Activated CD8-positive, alpha-beta memory T cell treated with anti-CD3 and anti-CD28 coated beads for 36 hours (primary cell): Measurements from ENCODE around the gene TMEM229B. TPM values are rescaled to one million over a fixed set of nuclear protein-coding genes. Genes with fewer than 3 reads are reported as not detected.

Experiments used
- CTCF ChIA-PET: fragments of 350-600 bp; sonication (Branson Sonifier 250); formaldehyde crosslinking; loops from one replicate; lab custom pipeline; 2021; ENCODE audit warnings: antibody characterized with exemption; lab: Charles Lee
- POLR2A ChIA-PET: fragments of 350-600 bp; sonication (Branson Sonifier 250); formaldehyde crosslinking; loops from one replicate; lab custom pipeline; 2021; ENCODE audit warnings: antibody characterized with exemption; lab: Charles Lee
- total RNA-seq, 2 experiments: library from RNA; stranded (reverse); gene quantifications; one replicate each; pipeline ENCODE4 v1.2.3, GENCODE V29; 2021

TMEM229B gene
- total RNA-seq, 2 experiments from 2014 or later, result 1.5 TPM

DNA sequence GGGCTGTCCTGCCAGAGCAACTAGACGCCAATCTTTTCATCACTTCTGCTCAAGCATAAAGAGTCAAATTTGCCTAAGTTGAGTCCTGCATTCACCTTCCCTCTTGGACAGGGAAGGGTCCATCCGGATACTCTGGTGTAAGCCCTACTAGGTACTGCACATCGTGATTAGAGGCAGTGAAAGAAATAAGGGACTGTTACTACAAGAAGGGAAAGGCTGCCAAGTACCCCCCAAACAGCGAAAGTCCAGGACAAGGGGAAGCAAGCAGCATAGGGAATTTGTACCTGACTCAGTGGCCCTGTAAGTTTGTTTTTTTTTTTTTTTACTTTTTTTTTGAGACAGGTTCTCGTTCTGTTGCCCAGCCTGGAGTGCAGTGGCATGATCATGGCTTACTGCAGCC is 30.9 kb upstream of the TMEM229B start:
- ChIA-PET POLR2A (no interaction called here), CTCF (interaction anchor here (0.7 to 2.1 kb wide), 2 partner anchors 48 to 92 kb away, joined by 3 to 5 read pairs; no protein-coding TSS in a partner anchor)

DNA sequence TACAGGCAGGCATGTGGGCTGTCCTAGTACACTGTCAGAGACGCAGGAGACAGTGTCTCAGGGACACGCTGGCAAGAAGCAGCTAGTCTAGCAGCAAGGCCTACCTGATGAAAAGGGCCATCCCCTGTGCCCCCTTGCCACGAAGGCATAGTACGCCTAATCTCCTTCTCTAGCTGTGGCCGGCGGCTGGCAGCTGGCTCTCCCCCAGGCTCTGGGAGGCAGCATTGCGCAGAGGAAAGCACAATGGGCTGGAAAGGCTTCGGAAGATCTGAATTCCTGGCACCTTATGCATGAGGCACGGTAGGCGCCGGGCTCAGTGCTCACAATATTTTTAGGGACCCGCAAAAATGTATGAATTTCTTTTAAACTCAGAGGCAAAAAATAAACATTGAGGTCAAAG is 28.6 kb upstream of the TMEM229B start:
- ChIA-PET POLR2A (no interaction called here), CTCF (interaction anchor here (0.9 kb wide), 1 partner anchor 10 kb away, joined by 6 read pairs; no protein-coding TSS in a partner anchor)

DNA sequence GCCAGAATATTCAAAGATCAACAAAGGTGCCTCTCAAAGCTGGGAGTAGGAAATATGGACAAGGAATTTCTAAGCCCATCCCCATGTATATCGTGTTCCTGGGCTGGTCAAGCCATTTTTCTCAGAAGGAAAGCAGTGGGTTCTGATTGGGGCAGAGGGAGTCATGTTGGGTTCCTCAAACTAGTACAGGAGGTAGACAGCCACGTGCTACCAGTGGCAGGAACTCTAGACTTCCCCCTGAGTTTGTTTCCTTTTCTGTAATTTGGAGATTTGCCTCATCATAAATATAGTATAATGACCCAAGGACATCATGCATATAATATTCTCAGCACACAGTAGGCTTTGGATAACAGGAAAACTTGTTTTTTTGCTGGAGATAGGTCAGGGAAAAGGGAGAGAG is 28.2 kb upstream of the TMEM229B start:
- POLR2A ChIA-PET, result no interaction called here

DNA sequence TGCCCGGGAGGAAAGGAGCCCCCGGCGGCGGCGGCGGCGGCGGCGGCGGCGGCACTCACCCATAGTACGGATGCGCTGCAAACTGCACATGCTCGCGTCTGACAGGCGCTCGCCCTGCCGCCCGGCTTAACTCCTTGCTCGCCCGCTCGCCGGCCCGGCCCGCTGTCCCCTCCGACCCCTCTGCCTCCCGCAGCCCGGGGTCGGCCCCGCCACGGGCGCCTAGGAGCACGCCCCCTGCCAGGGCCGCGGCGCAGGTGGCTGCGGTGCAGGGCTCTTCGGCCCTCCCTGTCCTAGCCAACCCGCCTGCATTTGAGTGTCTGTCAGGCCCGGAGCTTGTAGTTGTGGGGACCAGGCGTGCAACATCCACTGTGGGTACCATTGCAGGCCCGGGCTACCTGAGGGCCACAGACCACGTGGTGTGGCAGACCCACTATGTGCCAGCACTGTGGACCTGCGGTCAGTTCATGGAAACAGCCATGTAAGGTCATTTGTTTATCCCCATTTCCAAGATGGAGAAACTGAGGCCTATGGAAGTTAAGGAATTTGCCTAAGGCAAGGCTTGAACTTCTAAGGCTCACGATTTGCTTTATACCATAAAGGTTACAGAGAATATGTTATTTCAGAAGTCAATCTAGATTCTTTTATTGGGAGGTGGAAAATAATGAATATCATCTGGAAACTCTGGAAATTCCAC is 27.0 kb upstream of the TMEM229B start:
- POLR2A ChIA-PET, result no interaction called here

More for the DNA sequence above, 28.2 kb upstream of the TMEM229B start:
- CTCF ChIA-PET, result no interaction called here

DNA sequence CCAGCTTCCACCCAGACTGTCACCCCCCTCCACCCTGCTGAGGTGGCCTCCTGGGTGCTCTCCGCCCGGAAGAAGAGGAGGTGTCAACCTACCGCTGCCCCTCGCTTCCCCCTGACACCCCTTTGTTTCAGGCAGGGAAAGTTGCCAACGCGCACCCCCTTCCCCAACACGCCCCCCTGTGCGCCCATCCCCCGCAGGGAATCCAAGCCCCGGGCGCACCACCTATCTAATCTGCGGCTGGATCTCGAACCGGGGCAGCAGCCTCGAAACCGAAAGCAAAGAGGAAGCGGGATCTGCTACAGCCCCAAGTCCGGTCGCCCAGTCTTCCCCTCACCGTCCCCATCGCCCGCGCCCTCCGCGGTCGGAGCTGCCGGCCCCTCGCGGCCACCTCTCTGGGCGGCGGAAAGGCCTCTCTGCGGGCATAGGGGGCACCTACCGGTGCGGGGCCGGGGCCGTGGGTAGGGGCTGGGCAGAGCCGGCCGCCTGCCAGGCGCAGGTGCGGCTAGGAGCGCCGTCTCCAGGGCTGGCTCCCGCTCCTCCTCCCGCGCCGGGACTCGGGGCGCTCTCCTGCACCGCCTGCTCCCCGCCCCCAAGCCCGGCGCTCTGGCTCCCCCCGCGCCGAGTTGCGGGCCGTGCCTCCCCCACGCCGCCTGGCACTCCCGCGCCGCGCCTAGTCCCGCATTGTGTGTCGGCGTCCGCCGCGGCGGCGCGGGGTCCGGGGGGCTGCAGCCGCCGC is 26.3 kb upstream of the TMEM229B start:
- ChIA-PET POLR2A (interaction anchor here (0.7 kb wide), 1 partner anchor 154 kb away, joined by 3 read pairs; no protein-coding TSS in a partner anchor), CTCF (interaction anchor here (0.7 to 2.6 kb wide), 3 partner anchors 28 to 155 kb away, joined by 4 to 9 read pairs (median 5); partner anchors contain the start of genes ATP6V1D and EIF2S1)

More for the DNA sequence above, 27.0 kb upstream of the TMEM229B start:
- CTCF ChIA-PET, result interaction anchor here (2.6 kb wide), 1 partner anchor 29 kb away, joined by 9 read pairs; no protein-coding TSS in a partner anchor

DNA sequence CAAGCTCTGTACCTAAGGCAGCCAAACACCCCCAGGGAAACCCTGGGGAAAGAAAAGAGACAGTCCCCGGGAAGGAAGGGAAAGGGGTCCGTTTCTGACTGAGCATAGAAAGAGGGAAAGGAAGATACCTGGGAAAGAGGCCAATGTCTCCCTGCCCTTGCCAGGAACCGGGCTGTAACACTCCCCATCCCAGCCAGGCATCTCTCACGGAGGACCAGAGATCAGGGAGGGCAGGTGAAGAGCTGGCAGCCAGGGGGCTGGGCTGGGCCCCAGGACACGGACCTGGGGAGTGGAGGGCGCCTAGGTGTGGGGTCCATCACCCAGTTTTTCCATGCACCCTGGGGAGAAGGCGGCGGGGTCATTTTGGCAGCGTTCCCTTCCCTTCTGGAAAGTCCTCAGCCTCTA is 25.7 kb upstream of the TMEM229B start:
- ChIA-PET POLR2A (interaction anchor here (0.7 kb wide), 1 partner anchor 155 kb away, joined by 3 read pairs; no protein-coding TSS in a partner anchor), CTCF (interaction anchor here (0.7 to 2.6 kb wide), 6 partner anchors 9 to 155 kb away, joined by 4 to 9 read pairs (median 5); partner anchors contain the start of genes ATP6V1D and EIF2S1)

DNA sequence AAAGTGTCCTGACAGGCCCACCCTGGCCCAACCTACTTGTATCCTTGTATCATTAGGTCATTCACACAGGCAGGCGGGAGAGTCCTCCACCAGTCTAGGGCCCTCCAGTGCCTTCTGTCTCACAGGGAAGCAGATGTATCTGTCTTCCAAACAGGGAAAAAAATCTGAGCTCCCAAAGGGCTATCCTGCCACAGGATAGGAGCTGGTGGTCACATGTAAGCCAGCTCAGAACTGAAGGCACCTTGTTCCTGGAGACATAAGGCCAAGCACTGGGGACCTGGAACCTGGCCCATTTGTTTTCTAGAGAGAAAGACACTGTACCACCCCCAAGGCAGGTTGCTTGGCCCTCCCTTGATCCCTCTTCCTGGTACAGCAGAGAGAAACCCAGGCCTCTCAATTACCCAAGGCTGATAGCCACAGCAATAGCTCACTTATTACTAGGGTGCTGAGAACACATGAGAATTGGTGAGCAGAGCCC is 25.1 kb upstream of the TMEM229B start:
- CTCF ChIA-PET, result interaction anchor here (0.7 to 2.6 kb wide), 6 partner anchors 9 to 154 kb away, joined by 3 to 9 read pairs (median 5); partner anchors contain the start of genes ATP6V1D and EIF2S1
- POLR2A ChIA-PET, result no interaction called here

DNA sequence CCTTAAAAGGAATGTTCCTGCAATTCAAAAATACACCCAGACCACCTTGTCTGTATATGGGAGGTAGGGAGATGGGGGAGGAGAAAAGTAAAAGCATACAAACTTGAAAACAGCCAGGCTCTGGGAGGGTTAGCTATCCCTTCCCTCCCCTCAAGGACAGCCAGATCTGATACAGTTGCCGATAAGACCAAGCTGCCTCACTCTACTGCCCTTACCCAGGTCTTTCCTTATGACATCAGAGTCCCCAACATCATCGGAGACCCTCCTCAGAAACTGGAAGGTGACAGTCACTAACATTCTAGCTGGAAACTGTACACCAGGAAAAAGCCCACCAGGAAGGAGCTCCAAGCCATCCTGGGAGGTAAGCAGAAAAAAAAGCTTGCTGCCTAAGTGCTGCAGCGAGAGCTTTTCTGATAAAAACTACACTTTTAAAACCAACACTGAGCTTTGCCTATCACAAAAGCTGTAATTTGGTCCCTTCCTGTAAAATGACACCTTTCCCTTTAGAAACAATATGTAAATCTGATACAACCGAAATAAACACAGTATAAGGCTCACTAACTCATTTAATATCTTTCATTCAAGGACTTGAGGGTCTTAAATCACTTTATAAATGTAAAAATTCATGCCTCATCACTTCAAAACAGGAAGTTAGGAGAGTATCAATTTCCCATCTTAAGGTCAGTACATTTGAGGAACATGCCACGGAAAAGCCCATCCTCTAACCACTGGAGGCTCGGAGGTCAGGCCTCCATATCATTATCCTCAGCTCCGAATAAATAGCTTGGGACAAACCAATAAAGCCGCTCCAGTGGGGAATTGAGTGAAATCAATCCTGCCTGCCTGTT is 24.2 kb upstream of the TMEM229B start:
- POLR2A ChIA-PET, result no interaction called here
- CTCF ChIA-PET, result interaction anchor here (0.7 to 2.6 kb wide), 6 partner anchors 8 to 85 kb away, joined by 3 to 9 read pairs (median 5); no protein-coding TSS in a partner anchor

DNA sequence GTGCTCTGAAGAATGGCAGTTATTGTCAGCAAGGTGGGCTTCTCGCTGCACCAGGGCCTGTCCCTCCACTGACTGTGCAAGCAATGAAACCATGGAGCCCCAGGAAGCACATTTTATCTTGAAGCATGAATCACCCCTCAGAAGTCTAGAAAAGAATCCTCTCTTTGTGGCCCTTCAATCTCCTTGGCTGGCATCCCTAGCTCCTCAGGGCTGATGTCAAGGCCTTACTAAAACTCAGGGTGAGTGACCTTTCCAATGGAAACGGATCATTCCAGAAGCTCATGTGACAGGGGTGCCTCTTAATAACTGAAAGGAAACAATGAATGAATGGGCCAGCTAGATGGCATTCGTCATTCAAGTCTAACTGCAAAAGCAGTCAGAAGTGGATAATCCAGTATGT is 22.3 kb upstream of the TMEM229B start:
- CTCF ChIA-PET, result no interaction called here
- POLR2A ChIA-PET, result interaction anchor here (0.6 kb wide), 1 partner anchor 9 kb away, joined by 3 read pairs; no protein-coding TSS in a partner anchor

DNA sequence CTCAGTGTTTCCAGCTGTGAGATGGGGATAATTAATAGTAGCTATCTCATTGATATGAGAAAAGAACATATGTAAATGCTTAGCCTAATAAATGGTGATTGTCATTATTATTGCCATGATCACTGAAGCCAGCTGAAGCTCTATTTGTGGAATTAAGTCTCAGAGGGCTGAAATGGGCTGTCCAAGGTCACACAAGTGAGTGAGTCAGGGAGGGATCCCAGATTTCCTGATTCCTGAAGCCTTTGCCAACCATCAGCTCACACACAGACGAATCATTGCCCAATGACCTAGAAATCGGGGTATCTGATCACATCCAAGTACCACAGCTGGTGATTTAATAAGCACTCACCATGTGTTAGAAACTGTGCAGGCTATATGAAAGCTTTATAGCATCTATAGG is 21.6 kb upstream of the TMEM229B start:
- CTCF ChIA-PET, result no interaction called here
- POLR2A ChIA-PET, result interaction anchor here (0.6 kb wide), 1 partner anchor 8 kb away, joined by 3 read pairs; no protein-coding TSS in a partner anchor

DNA sequence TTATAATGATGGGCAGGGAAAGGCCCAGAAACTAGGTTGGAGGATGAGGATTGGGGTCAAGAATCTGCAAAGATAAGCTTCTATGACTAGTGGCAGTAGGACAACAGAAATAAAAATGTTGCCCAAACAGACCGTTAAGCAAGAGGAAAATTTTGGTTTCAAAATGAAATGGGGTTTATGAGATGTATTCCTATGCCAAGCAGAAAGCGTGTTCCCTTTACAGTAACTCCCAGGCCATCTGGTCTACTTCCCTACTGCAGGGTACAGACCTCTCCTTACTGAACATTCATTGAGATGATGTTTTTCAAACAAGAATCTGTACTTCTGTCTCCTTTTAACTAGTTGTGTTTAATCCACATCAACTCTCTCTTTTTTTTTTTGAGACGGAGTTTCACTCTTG is 20.4 kb upstream of the TMEM229B start:
- ChIA-PET CTCF (interaction anchor here (1.2 kb wide), 1 partner anchor 18 kb away, joined by 3 read pairs; no protein-coding TSS in a partner anchor), POLR2A (no interaction called here)

DNA sequence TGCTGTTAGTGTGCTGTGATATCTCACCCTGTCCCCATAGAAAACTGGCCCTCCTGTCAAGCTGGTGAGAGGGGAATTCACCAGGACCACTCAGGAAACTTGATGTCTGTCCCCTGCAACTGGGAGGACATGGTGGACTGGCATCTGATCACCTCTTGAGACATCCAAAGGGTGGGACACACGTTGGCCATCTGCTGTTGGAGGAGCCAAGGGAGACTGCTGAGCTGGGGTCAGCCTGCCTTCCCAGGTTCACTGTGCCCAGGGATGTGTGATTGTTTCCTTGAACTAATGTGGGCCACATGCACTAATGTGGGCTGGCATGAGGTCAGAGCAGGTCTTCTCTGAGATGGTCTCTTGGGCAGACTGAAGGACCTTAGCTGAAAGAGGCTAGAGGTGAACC is 16.7 kb upstream of the TMEM229B start:
- ChIA-PET CTCF (interaction anchor here (1.9 kb wide), 1 partner anchor 8 kb away, joined by 6 read pairs; no protein-coding TSS in a partner anchor), POLR2A (no interaction called here)

DNA sequence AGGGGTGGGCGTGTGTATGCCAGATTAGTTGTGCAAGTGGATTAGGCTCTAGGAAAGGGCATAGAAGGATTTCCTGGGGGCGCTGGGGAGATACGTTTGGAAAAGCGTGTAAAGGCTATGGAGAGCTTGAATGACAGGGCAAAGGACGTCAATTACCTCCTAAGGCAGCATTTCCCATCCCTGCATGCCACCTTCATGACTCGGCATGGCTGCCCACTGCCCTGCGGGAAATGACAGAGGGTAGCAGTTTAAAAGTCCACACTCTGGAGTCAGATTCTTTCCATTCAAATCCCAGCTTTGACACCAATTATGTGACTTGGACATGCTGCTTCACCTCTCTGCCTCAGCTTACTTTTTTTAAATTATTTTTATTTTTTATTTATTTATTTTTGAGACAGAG is 14.8 kb upstream of the TMEM229B start:
- POLR2A ChIA-PET, result no interaction called here
- CTCF ChIA-PET, result no interaction called here

DNA sequence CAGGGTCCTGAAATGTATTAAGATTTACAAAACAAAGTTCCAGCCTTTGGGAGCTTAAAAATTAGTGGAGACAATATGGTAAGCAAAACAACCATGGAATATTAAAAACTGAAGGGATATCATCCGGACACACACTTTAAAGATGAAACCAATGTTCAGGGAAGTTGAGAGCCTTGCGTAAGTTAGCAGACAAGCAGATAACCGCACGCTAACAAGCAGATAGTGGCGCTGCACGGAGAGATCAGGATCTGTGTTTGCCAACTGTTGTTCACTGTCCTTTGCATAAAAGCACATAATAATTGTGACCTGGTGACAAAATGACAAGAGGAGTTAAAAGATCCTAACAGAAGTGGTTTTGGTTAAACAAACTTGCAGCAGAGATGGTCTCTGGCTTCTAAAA is 14.3 kb upstream of the TMEM229B start:
- CTCF ChIA-PET, result no interaction called here
- POLR2A ChIA-PET, result no interaction called here

DNA sequence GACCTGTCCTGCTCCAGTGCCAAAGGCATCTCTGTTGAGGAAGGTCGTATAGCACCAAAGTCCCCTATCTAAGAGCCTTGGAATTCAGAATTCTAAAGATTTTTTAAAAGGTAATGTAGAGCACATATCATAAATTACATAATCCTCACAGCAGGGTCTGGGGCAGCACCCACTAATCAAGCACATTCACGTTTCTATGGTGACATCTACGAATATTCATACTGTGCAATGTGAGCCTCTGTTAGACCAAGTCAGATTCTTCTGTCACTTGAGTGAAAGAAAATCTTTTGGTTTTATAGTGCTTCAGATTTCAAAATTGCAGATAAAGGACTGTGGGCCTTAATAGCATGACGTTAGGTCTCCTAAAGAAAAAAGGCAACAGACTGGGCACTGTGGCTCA is 13.1 kb upstream of the TMEM229B start:
- POLR2A ChIA-PET, result interaction anchor here (0.7 kb wide), 1 partner anchor 9 kb away, joined by 3 read pairs; no protein-coding TSS in a partner anchor

DNA sequence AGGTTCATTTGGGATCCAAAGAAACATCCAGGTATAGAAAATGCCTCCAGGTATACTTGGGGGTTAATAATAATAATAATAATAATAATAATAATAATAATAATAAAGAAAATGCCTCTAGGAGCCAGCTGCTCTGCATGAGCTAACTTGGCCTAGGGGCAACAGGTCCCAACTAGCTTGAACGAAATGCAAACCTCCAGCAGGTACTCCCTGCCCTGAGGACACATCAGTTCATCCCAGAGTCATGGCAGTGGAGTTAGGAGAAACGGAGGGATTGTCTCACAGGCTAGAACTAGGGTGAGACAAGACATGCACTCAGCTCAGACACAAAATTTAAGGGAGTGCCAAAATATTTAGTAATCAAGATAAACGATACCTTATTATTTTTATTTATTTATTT is 12.5 kb upstream of the TMEM229B start:
- ChIA-PET CTCF (interaction anchor here (1.1 kb wide), 1 partner anchor 13 kb away, joined by 4 read pairs; no protein-coding TSS in a partner anchor), POLR2A (no interaction called here)

More for the DNA sequence above, 13.1 kb upstream of the TMEM229B start:
- CTCF ChIA-PET, result no interaction called here

DNA sequence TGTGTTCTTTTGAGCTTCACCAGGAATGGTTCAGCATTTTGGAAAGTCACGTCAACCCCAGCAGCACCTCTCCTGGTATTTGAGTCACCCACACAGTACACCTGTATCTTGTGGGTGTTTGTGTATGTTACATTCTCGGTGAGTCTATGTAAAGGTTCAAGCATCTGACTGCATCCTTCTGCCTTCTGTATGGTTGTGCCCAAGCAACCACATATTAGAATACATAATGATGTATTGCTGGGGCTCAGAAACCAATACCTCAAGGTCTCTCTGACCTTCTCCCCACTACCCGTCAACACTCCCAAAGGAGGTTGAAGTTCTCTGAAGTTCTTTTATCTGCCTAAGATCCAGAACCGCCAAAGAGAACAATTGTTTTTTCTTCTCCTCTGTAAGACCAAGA is 9.2 kb upstream of the TMEM229B start:
- CTCF ChIA-PET, result no interaction called here
- POLR2A ChIA-PET, result no interaction called here

DNA sequence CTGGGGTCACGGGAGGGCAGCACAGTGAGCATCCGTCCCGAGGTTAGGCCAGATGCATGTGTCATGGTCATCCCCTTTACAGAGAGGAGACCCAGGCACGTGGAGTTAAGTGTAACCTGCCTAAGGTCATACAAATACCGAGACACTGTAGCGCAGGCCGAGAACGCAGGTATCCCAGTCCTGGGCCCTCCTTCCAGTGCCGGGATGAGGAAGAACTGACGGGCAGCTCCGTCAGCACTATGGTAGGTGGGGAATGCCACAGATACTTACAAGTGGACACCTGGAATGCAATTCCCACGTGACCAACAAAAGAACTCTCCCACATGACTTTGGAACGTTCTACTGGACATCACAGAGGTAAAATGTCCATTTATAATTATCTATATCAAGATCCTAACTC is 8.7 kb upstream of the TMEM229B start:
- ChIA-PET CTCF (interaction anchor here (1.4 kb wide), 1 partner anchor 70 kb away, joined by 4 read pairs; no protein-coding TSS in a partner anchor), POLR2A (no interaction called here)
